Calu3 (cell line): Measurements from ENCODE around the gene GSE1. TPM values are rescaled to one million over a fixed set of nuclear protein-coding genes. Genes with fewer than 3 reads are reported as not detected.
A peak's percentile ranks its signal among the peaks of the same experiment; 100 is the strongest.

Experiments used
- BruUV-seq: library from RNA; stranded (reverse); fragments of 400-500 nt; replicated peaks from 2 replicates; lab custom pipeline; 2021; lab: Mats Ljungman, UMichigan
- CTCF ChIA-PET: fragments of 300-600 bp; sonication (Branson Sonifier 250); formaldehyde crosslinking; loops from one replicate; lab custom pipeline; 2022; ENCODE audit warnings: antibody characterized with exemption; lab: Charles Lee
- DNase-seq: peaks from one replicate; pipeline ENCODE4 v3.0.0; 2022
- H3K27ac Mint-ChIP-seq: one replicate; pipeline ENCODE4 v1.8.0; 2022; ENCODE audit warnings: mixed read lengths; ENCODE audit not compliant: unreplicated experiment
- H3K27me3 Mint-ChIP-seq: one replicate; pipeline ENCODE4 v1.8.0; 2022; ENCODE audit warnings: mixed read lengths; ENCODE audit not compliant: unreplicated experiment
- H3K36me3 Mint-ChIP-seq: one replicate; pipeline ENCODE4 v1.8.0; 2022; ENCODE audit warnings: mild to moderate bottlenecking, moderate library complexity, mixed read lengths; ENCODE audit not compliant: insufficient read depth, unreplicated experiment
- H3K4me1 Mint-ChIP-seq: one replicate; pipeline ENCODE4 v1.8.0; 2022; ENCODE audit warnings: mild to moderate bottlenecking, low read depth, mixed read lengths; ENCODE audit not compliant: unreplicated experiment
- H3K4me3 Mint-ChIP-seq: one replicate; pipeline ENCODE4 v1.8.0; 2022; ENCODE audit warnings: mild to moderate bottlenecking, low read depth, moderate library complexity, mixed read lengths; ENCODE audit not compliant: unreplicated experiment
- H3K9me3 Mint-ChIP-seq: one replicate; pipeline ENCODE4 v1.8.0; 2022; ENCODE audit warnings: low read depth, mixed read lengths; ENCODE audit not compliant: unreplicated experiment
- CTCF ChIP-seq: fragments of 200-600 bp; IDR thresholded peaks from one replicate; pipeline ENCODE4 v1.8.0; 2022; ENCODE audit warnings: antibody characterized with exemption; ENCODE audit not compliant: unreplicated experiment
- intact Hi-C: fragments of 100-400 bp; cut with micrococcal nuclease; formaldehyde crosslinking; loops from one replicate; pipeline ENCODE4 v1.10.0; 2022; ENCODE audit not compliant: unreplicated experiment
- total RNA-seq: library from RNA; stranded (reverse); gene quantifications from 2 replicates; pipeline ENCODE4 v1.2.3, GENCODE V29; 2022

The GSE1 gene
- total RNA-seq, 1 experiment from 2014 or later, result 45.3 TPM

- TF ChIP-seq CTCF, result peak; percentile 26
- peak; percentile 21 for DNase-seq
- no peak overlapping the region for H3K27ac Mint-ChIP-seq
- no peaks in the 10 kb centered on the region for H3K9me3 Mint-ChIP-seq
- H3K27me3 Mint-ChIP-seq, result no peaks in the 10 kb centered on the region
- H3K4me3 Mint-ChIP-seq, result no peak overlapping the region
- CTCF ChIA-PET, result no interaction called here
- H3K4me1 Mint-ChIP-seq, result no peaks in the 10 kb centered on the region
- BruUV-seq, result no TSS peak
- H3K36me3 Mint-ChIP-seq, result peaks cover 3% of the 10 kb centered on the region
- intact Hi-C loops, result no loop called here
Observed at GRCh38 chr16:85634747-85635544, 21.8 kb downstream of the GSE1 start.

GRCh38 chr16:85635545-85636140, 22.5 kb downstream of the GSE1 start:
- Mint-ChIP-seq H3K36me3 (peaks cover 3% of the 10 kb centered on the region), H3K27me3 (no peaks in the 10 kb centered on the region), H3K4me1 (no peaks in the 10 kb centered on the region), H3K9me3 (no peaks in the 10 kb centered on the region), H3K4me3 (no peak overlapping the region), H3K27ac (no peak overlapping the region)
- CTCF ChIA-PET, result no interaction called here
- no TSS peak for BruUV-seq
- DNase-seq, result no peak
- intact Hi-C loops, result no loop called here
- peak; percentile 1 for TF ChIP-seq CTCF

GRCh38 chr16:85636234-85636812, 23.2 kb downstream of the GSE1 start:
- TF ChIP-seq CTCF, result no peak
- Mint-ChIP-seq H3K36me3 (peaks cover 7% of the 10 kb centered on the region), H3K4me3 (no peak overlapping the region), H3K9me3 (no peaks in the 10 kb centered on the region), H3K4me1 (no peaks in the 10 kb centered on the region), H3K27me3 (no peaks in the 10 kb centered on the region), H3K27ac (no peak overlapping the region)
- DNase-seq, result no peak
- CTCF ChIA-PET, result interaction anchor here (0.7 kb wide), 1 partner anchor 138 kb away, joined by 4 read pairs; no protein-coding TSS in a partner anchor
- no TSS peak for BruUV-seq
- intact Hi-C loops, result no loop called here

- Mint-ChIP-seq H3K27ac (no peak overlapping the region), H3K4me3 (no peak overlapping the region), H3K27me3 (no peaks in the 10 kb centered on the region), H3K4me1 (no peaks in the 10 kb centered on the region), H3K9me3 (no peaks in the 10 kb centered on the region), H3K36me3 (peaks cover 7% of the 10 kb centered on the region)
- no TSS peak for BruUV-seq
- no peak for DNase-seq
- CTCF ChIA-PET, result interaction anchor here (0.7 kb wide), 1 partner anchor 139 kb away, joined by 4 read pairs; no protein-coding TSS in a partner anchor
- intact Hi-C loops, result no loop called here
- no peak for TF ChIP-seq CTCF
Observed at GRCh38 chr16:85637061-85637807, 24.1 kb downstream of the GSE1 start.
